GM18520 (cell line): ENCODE results near the gene RAB3D.
"Not testable (repeated sequence)": the region's sequence is repeated elsewhere in the genome, so short reads cannot be mapped to it uniquely, and the experiment has no call there.

Experiments
- ATAC-seq: cut with Tn5 transposase; IDR thresholded peaks from one replicate; pipeline ENCODE4 v1.9.1; 2021; ENCODE audit not compliant: unreplicated experiment

Gene RAB3D

GRCh38 chr19:11338569-11339253 lies 746 bp downstream of the RAB3D start:
- ATAC-seq = no peak

GRCh38 chr19:11338121-11338520 lies 1.3 kb downstream of the RAB3D start:
- no peak for ATAC-seq

DNA sequence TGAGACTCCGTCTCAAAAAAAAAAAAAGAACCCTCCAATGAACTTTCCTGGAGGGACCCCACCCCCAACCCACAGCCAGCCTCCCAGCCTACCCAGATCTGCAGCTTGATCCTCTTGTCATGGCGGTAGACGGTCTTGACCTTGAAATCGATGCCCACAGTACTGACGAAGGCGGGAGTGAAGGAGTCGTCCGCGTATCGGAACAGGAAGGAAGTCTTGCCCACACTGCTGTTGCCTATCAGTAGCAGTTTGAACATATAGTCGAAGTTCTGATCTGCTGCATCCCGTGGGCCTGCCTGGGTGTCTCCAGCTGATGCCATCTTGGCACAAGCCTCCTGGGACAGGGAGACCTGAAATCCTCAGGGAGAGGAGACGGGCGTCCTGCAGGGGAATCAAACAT lies 2.4 kb downstream of the RAB3D start:
- no peak for ATAC-seq

GRCh38 chr19:11335449-11336146 lies 3.9 kb downstream of the RAB3D start:
- no peak for ATAC-seq

DNA sequence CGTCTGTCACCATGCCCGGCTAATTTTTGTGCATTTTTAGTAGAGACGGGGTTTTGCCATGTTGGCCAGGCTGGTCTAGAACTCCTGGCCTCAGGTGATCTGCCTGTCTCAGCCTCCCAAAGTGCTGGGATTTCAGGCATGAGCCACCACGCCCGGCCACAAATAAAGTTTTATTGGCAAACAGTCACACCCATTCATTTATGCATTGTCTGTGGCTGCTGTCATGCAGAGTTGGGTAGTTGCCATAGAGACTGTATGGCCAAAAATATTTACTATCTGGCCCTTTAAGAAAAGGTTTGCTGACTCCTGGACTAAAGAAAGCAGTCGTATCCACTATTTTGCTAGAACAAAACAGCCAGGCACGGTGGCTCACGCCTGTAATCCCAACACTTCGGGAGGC lies 5.6 kb downstream of the RAB3D start:
- ATAC-seq = not testable (repeated sequence)

DNA sequence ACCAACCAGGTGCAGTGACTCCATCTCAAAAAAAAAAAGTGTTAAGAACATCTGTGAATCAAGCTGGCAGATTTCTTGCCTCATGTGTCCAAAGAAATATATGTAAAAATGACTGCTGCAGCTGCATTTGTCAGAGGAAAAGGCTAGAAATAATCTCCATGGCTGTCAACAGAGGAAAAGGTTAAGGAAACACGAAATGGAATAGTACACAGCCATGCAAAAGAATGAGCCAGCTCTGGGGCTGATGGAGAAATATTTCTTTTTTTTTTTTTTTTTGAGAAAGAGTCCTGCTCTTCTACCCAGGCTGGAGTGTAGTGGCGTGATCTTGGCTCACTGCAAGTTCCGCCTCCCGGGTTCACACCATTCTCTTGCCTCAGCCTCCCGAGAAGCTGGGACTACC lies 6.6 kb downstream of the RAB3D start:
- no peak for ATAC-seq

DNA sequence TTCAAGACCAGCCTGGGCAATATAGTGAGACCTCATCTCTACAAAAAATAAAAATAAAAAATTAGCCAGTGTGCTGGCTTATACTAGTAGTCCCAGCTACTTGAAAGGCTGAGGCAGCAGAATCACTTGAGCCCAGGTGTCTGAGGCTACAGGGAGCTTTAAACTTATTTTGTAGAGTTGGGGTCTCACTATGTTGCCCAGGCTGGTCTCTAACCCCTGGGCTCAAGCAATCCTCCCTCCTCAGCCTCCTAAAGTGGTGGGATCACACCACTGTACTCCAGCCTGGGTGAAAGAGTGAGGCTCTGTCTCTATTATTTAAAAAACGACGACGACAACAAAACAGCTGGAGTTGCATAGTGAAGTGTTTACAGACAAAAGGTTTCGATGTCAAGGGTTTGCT lies 8.0 kb downstream of the RAB3D start:
- ATAC-seq = no peak

DNA sequence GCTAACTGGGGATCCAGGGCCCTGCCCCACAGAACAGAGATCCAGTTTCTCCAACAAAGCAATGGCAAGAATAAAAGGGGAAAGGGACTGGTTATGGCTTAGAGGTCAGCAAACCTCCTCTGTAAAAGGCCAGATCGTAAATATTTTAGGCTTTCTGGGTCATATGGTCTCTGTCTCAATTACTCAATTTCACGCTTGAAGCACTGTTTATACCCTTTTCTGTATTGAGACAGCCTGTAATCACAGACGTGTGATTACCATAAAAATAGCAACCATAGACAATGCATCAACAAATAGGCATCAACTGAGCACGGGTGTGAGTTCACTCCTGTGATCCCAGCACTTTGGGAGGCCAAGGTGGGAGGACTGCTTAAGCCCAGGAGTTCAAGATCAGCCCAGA lies 9.3 kb downstream of the RAB3D start:
- ATAC-seq = no peak

GRCh38 chr19:11325544-11325943 lies 13.9 kb downstream of the RAB3D start:
- ATAC-seq = no peak

GRCh38 chr19:11324748-11325389 lies 14.6 kb downstream of the RAB3D start:
- ATAC-seq = no peak

- ATAC-seq = no peak
These were observed 15.3 kb downstream of the RAB3D start for GRCh38 chr19:11324079-11324661.

DNA sequence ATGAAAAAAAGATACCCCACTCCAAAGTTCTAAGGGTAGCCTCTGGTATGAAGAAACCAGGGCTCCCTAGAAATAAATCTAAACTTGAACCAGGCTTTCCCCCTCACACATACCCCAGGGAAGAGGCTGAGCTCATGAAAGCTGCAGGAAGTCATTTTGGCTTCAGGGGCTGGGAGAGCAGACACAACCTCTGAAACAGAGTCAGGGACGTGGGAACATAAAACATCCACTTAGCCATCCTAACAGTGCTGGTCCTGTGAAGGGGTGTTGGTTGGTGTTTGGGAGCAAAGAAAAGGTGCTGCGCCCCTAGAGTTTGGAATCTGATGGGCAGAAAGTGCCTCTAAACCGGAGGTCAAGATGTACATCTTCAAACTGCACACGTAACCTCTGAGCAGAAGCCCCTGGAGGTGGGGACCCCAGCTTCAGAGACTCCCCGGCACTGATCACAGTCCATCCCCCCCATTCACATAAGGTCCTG lies 15.8 kb downstream of the RAB3D start:
- no peak for ATAC-seq

GRCh38 chr19:11322269-11323024 lies 17.0 kb downstream of the RAB3D start:
- ATAC-seq = no peak

DNA sequence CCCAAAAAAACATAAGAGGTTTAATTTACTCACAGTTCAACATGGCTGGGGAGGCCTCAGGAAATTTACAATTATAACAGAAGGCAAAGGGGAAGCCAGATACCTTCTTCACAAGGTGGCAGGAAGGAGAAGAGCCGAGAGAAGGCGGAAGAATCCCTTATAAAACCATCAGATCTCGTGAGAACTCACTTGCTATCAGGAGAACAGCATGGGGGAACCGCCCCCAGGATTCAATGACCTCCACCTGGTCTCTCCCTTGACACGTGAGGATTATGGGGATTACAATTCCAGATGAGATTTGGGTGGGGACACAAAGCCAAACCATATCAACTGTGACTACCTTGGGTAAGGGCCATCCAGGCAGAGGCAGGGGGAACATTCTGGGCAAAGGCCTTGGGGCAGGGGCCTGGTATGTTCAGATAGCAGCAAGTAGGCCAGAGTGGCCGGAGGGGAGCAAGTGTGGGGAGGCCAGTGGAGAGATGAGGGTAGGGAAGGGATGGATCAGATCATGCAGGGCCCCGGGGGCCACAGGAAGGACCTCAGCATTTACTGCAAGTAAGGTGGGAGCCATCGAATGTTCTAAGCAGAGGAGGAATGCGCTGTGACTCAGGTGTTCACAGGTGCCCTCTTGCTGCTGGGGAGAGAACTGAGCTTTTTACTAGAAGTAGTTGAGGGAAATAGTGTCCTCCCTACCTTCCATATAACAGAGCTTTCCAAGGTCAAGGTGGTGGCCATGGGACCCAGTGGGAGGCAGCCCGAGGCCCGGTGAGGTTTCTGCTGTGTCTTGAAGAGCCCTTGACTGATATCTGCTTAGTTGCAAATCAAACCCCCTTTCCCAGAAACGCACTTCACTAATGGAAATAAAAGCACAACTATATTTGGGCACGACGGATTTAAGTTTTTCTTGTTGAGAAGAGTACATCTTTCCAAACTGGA lies 18.0 kb downstream of the RAB3D start:
- ATAC-seq = no peak

- ATAC-seq = not testable (repeated sequence)
These were observed 19.0 kb downstream of the RAB3D start for GRCh38 chr19:11320278-11320995.

DNA sequence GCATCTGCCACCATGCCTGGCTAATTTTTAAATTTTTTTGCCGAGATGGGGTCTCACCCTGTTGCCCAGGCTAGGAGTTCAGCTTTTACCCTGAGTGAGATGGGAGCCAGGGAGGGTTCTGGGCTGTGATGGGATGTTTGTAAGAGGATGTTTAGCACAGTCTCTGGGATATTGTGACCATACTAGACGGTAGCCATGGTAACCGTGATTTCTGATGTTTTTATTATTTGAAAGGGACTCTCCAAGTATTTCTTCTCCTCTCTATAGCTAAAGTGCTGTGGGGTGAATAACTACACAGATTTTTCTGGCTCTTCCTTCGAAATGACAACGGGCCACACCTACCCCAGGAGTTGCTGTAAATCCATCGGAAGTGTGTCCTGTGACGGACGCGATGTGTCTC lies 33.1 kb downstream of the RAB3D start:
- no peak for ATAC-seq

DNA sequence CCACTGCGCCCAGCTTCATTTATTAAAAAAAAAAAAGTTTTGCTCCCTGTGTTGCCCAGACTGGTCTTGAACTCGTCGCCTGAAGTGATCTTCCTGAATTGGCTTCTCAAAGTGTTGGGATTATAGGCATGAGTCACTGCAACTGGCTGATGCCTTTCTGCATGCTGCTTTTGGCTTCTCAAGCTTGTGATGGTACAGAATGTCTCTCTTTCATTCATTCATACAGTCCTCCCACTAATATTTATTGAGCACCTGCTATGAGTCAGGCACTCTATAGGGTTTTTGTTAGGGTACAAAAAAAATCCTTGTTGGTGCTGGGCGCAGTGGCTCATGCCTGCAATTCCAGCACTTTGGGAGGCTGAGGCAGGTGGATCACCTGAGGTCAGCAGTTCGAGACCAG lies 34.5 kb downstream of the RAB3D start:
- ATAC-seq = no peak

DNA sequence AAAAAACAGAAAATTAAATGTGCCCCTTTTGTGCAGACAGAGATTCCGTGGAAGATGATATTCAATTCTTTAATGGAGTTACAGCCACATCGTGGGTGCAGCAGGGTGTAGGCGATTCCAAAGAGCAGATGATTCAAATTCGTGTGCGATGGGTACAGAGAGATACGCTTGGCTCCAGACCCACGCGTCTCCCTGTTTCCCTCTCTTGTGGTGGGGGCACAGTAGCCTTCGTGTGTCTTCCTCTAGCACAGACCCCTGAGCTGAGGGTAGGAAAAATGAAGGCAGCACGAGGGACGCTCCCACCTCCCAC lies 38.7 kb downstream of the RAB3D start:
- no peak for ATAC-seq
